ENCODE data around the gene TRIP10.
"Not testable (repeated sequence)": the region's sequence is repeated elsewhere in the genome, so short reads cannot be mapped to it uniquely, and the experiment has no call there.

The TRIP10 gene

GRCh38 chr19:6768236-6768785, 28.8 kb downstream of the TRIP10 start:
- no peak for DNase-seq

GRCh38 chr19:6769006-6769619, 29.6 kb downstream of the TRIP10 start:
- peak; percentile 33 to 68 (median 54) for DNase-seq

- DNase-seq = not testable (repeated sequence)
Measured at GRCh38 chr19:6771648-6772027, 32.2 kb downstream of the TRIP10 start.

DNA sequence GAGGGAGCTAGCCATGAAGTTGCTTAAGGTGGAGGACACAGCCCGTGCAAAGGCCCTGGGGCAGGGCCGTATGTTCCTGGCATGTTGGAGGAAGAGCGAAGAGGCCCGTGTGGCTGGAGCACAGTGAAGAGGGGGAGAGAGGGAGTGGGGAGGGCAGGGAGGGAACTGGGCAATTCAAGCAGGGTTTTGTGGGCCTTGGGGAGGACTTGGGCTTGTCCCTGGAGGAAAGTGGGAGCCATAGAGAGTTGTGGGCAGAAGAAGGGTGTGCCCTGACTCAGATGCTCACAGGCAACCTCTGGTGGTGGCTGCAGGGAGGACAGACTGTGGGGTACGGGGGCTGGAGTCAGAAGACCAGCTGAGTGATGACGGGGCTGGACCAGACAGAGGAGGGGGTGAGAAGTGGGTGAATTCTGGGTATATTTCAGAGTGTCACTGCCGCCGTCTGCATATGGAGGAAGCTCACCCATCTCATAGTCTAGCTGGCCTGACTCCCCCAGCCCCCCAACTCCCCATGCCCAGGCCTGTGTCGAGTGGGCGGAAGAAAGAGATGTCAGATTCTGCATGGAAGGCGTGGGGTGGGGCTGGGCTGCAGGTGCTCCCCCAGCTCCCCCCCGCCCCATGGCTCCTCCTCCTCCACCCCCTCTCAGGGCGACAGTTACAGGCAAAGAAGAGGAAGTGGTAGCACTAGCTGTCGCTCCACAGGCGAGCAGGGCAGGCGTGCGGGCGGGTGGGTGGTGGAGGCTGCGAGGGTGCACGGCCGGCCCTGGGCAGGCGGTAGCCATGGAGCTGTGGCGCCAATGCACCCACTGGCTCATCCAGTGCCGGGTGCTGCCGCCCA, 32.8 kb downstream of the TRIP10 start, which contains the start of gene VAV1:
VAV1 (plus strand) TSS at position 681 of the 838 bp plus-strand sequence; CDS start at position 781, 100 bp downstream.
- peak; percentile 87 to 93 (median 92) for DNase-seq

DNA sequence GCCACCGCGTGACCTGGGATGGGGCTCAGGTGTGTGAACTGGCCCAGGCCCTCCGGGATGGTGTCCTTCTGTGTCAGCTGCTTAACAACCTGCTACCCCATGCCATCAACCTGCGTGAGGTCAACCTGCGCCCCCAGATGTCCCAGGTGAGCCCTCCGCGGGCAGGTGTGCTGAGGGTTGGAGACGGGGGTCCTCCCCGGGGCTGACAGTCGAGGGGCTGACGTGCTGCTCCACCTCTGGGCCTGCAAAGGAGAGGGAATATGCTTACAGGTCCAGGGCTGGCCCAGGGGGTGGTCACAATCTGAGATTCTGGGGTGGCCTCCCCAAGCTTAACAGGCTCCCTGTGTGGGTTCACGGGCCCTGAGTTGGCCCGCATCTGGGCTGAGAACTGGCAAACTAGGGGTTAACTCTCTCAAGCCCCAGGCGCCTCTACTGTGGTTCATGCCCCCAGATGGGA, 33.4 kb downstream of the TRIP10 start:
- DNase-seq = no peak

DNA sequence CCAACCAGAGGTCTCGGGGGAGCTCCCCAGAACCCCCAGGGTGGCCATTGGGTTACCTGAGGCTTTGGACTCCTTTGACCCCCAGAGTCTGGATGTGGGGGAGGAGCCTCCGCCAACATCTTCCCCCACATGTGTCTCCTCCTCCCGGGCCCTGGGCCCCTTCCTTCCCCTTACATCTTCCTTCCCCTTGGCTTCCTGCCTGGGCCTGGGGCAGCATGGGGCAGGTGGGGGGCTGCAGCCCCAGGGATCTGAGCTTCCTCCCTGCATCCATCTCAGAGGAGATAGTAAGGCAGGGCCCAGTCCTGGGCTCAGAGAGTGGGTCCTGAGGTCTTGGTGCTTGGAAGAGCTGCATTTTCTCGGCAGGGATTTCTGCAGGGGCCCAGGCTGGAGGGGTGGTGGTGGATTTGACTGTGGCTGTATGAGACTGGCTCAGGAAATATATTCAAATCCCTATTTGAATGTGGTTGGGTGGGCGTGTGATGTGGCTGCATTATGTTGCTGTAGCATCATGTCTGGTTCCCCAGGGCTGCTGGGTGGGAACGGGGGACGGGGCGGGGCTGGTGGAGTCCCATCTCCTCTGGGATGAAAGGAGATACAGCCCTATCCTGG, 33.9 kb downstream of the TRIP10 start:
- peak; percentile 43 to 69 (median 62) for DNase-seq

DNA sequence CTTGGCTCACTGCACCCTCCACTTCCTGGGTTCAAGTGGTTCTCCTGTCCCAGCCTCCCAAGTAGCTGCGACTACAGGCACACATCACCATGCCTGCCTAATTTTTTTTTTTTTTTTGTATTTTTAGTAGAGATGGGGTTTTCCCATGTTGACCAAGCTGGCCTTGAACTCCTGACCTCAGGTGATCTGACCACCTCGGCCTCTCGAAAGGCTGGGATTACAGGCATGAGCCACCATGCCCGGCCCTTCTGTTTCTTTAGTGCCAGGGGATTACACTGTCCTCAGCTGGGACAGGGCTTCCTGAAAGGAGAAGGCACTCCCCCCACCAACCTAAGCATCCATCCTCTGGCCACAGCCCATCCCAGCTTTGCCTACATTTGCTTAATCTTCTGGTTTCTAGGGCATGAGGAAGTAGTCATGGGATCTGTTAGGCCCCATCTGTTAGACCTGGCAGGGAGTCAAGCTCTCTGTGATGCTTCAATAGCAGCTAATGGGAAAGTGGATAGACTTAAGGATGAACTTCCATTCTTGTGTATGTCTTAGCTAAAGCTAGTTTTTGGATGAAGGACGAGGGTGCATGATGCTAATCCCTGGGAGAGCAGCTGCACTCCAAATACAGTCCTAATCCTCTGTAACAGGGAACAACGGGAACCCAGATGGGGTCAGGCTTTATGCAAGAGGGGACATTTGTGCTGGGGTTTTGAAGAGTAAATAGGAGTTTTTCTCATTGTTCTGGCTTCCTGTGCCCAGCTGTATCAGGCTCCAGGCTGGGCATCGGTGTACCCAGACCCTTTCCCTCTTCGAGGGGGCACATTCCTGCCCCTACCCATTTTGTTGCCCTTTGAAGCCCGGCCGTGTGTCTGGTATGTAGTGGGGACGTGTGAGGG, 35.6 kb downstream of the TRIP10 start:
- peak; percentile 84 to 92 (median 88) for DNase-seq

DNA sequence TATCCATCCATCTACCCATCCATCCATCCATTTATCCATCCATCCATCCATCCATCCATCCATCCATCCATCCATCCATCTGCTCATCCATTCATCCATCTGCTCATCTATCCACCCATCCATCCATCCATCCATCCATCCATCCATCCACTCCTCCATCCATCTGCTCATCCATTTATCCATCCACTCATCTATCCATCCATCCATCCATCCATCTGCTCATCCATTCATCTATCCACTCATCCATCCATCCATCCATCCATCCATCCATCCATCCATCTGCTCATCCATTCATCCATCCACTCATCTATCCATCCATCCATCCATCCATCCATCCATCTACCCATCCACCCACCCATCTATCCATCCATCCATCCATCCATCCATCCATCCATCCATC, 36.6 kb downstream of the TRIP10 start:
- DNase-seq = not testable (repeated sequence)

- DNase-seq = no peak
Measured at GRCh38 chr19:6776999-6777398, 37.5 kb downstream of the TRIP10 start.

DNA sequence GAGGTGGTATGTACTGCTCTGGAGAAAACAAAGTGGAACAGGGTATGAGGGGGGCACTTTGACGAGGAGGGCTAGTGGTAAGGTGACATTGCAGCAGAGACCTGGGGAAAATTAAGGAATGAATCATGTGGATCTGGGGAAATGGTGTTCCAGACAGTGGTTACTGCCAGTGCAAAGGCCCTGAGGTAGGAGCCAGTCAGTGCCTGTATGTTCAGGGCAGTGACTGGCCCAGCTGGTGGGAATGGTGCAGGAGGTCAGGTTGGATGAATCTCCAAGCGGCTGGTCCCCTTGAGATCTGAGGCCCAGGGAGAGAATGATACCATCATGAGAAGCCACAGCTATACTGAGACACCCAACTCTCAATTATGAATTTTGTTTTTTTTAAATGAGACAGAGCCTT, 38.0 kb downstream of the TRIP10 start:
- DNase-seq = no peak

- DNase-seq = no peak
Measured at GRCh38 chr19:6778386-6778785, 38.9 kb downstream of the TRIP10 start.

DNA sequence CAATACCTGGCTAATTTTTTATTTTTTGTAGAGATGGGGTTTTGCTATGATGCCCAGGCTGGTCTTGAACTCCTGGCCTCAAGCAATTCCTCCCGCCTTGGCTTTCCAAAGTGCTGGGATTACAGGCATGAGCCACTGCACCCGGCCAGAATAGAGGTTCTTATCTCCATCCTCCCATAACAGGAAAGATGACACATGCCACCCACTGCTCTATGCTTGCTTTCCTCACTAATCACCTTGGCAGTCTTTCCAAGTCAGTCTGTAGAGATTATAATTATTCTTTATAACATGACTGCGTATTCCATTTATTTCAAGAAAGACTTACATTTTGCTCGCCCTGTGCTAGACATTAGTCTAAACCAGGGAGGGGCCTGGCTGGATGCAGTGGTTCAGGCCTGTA, 39.7 kb downstream of the TRIP10 start:
- no peak for DNase-seq

DNA sequence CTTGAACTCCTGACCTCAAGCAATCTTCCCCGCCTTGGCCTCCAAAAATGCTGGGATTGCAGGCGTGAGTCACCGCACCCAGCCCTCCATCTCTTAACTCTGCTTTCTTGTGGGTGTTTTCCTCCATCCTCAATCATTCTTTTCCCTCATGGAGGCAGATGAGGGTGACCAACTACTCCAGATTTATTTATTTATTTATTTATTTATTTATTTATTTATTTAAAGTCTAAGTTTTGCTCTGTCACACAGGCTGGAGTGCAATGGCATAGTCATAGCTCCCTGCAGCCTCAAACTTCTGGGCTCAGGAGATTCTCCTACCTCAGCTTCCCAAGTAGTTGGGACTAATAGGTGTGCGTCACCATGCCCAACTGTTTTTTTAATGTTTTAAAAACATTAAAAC, 47.9 kb downstream of the TRIP10 start:
- no peak for DNase-seq

- DNase-seq = no peak
Measured at GRCh38 chr19:6788896-6789295, 49.4 kb downstream of the TRIP10 start.

- no peak for DNase-seq
Measured at GRCh38 chr19:6790194-6791128, 51.0 kb downstream of the TRIP10 start.

DNA sequence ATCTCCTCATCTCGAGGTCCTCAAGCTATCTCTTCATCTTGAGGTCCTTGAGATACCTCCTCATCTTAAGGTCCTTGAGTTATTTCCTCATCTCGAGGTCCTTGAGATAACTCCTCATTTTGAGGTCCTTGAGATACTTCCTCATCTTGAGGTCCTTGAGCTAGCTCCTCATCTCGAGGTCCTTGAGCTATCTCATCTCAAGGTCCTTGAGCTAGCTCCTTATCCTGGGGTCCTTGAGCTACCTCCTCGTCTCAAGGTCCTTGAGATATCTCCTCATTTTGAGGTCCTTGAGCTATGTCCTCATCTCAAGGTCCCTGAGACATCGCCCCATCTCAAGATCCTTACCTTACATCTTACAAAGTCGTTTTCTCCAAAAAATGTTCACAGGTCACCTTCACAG, 51.8 kb downstream of the TRIP10 start:
- DNase-seq = no peak

GRCh38 chr19:6793411-6793810, 53.9 kb downstream of the TRIP10 start:
- no peak for DNase-seq

- no peak for DNase-seq
Measured at GRCh38 chr19:6793973-6794372, 54.5 kb downstream of the TRIP10 start.

DNA sequence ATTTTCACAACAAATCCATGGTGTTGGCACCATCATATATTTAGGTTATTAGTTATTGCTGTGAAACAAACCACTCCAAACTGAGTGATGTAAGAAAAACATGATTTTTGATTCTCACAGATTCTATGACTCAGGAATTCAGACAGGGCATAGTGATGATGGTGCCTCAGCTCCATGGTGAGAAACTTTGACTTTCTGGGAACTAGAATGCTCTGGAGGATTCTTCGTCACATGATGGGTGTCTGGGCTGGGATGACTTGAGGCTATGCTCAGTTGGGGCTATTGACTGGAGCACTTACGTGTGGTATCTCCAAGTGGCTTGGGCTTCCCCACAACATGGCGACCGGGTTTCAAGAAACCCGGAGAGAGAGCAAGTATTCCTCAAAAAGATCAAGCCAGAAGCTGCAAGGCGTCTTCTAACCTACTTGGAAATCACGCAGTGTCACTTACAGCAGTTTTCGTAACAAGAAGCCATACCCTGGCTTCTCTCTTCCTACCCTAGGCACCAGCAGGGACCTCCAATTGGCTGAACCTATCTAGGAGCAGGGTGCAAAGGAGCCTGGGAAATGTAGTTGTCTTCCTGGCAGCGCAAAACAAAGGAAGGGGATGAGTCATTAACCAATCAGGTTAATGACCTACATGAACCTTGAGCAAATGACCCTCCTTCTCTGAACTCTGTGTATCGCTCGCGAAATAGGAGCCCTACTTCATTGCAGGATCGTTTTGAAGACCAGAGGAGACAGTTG, 55.4 kb downstream of the TRIP10 start:
- peak in 3 of 4 experiments; percentile 39 to 61 (median 45) for DNase-seq

DNA sequence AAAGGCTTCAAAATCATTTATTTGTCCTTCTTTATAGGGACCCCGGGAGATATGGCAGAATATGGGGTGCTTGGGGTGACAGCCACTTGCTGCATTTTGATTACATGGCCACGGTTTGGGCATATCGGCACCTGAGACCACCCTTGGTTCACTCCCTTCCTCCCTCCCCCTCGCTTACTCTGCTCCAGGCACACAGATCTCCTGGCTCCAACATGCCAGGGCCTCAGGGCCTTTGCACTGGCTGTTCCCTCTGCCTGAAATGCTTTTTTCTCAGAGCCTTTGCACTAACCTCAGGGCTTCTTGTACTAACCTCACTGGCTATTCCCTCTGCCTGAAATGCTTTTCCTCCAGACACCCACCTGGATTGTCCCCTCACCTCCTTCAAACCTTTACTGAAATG, 56.8 kb downstream of the TRIP10 start:
- no peak for DNase-seq

Measured in suppressor macrophage (primary cell).